HG02571 (cell line): ENCODE results near the gene TMEM39A.
A peak's percentile ranks its signal among the peaks of the same experiment; 100 is the strongest.

ENCODE experiments used
- ATAC-seq: cut with Tn5 transposase; IDR thresholded peaks from one replicate; pipeline ENCODE4 v1.9.1; 2021; ENCODE audit warnings: mild to moderate bottlenecking, moderate library complexity; ENCODE audit not compliant: unreplicated experiment

TMEM39A gene

GRCh38 chr3:119401503-119402440 is 61.6 kb downstream of the TMEM39A start:
- peak; percentile 70 for ATAC-seq

- ATAC-seq, result peak; percentile 54
Observed at GRCh38 chr3:119401069-119401468, 62.3 kb downstream of the TMEM39A start.

- ATAC-seq, result no peak
Observed at GRCh38 chr3:119400466-119400865, 62.9 kb downstream of the TMEM39A start.

GRCh38 chr3:119396870-119397269 is 66.5 kb downstream of the TMEM39A start:
- no peak for ATAC-seq

GRCh38 chr3:119395923-119396358 is 67.5 kb downstream of the TMEM39A start:
- peak; percentile 70 for ATAC-seq

- no peak for ATAC-seq
Observed at GRCh38 chr3:119388577-119388976, 74.8 kb downstream of the TMEM39A start.

- ATAC-seq, result no peak
Observed at GRCh38 chr3:119382134-119382533, 81.3 kb downstream of the TMEM39A start.

- ATAC-seq, result no peak
Observed at GRCh38 chr3:119380697-119381096, 82.7 kb downstream of the TMEM39A start.
